Brain microvascular endothelial cell (primary cell): ENCODE measurements around the gene KRT83.
"Not testable (repeated sequence)": the region's sequence is repeated elsewhere in the genome, so short reads cannot be mapped to it uniquely, and the experiment has no call there.

Experiments
- DNase-seq: peaks from one replicate; pipeline ENCODE4 v3.0.0-alpha.2; 2020
- H3K27ac ChIP-seq: fragments of 250-450 bp; sonication (Bioruptor Pico); 2 replicates; pipeline ENCODE4 v1.5.1; 2020; ENCODE audit warnings: mild to moderate bottlenecking, moderate library complexity
- H3K27me3 ChIP-seq: fragments of 250-450 bp; sonication (Bioruptor Pico); replicated peaks from 2 replicates; pipeline ENCODE4 v1.5.1; 2020; ENCODE audit warnings: mild to moderate bottlenecking
- H3K36me3 ChIP-seq: fragments of 250-450 bp; sonication (Bioruptor Pico); replicated peaks from 2 replicates; pipeline ENCODE4 v1.5.1; 2020; ENCODE audit warnings: mild to moderate bottlenecking
- H3K4me3 ChIP-seq: 2 replicates; pipeline ENCODE4 v1.5.1; 2011; ENCODE audit warnings: low read depth, mild to moderate bottlenecking, control low read depth, low read length, moderate library complexity
- in situ Hi-C: cut with HindIII; loops from 2 replicates; pipeline ENCODE4 v1.10.0; 2017; ENCODE audit warnings: low sequenced_read_pairs, low pct_ligation_motif_present
- TF ChIP-seq, protein P1 (sequence below): IDR thresholded peaks from 2 replicates; pipeline ENCODE4 v1.5.1; 2011; ENCODE audit warnings: low read depth, mild to moderate bottlenecking, moderate library complexity, low read length, control low read depth, inconsistent platforms; ENCODE audit errors: missing control alignments

KRT83 gene

DNA sequence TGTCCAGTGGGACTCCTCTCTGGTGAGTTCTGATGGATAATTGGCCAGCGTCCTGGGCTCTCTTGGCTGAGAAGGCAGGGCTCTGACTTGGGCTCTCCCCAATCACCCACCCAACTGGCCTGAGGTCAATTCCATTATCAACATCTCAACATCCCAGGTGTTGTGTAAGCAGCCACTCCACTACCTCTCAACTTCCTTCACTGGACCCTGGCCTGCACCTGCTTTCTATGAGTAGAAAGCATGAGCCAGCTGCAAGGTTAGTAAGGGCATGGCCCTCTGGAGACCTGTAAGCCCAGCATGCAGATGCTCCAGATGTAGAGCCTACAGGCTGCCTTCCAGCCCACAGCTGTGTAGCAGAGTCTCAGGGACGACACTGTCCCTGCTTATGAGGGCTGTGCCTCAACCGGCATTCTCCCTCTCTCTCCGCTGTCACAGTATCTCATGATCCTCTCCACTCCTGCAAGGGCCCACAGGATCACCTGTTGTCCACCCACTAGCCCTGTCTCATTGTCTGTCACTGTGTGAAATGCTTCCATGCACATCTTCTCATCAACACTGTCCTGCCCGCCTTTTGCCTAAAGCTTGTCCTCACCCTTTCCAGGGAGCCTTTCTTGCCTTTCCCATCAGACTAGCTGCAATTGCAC is 24.5 kb downstream of the KRT83 start:
- in situ Hi-C loops: no loop called here
- TF ChIP-seq, protein P1, sequence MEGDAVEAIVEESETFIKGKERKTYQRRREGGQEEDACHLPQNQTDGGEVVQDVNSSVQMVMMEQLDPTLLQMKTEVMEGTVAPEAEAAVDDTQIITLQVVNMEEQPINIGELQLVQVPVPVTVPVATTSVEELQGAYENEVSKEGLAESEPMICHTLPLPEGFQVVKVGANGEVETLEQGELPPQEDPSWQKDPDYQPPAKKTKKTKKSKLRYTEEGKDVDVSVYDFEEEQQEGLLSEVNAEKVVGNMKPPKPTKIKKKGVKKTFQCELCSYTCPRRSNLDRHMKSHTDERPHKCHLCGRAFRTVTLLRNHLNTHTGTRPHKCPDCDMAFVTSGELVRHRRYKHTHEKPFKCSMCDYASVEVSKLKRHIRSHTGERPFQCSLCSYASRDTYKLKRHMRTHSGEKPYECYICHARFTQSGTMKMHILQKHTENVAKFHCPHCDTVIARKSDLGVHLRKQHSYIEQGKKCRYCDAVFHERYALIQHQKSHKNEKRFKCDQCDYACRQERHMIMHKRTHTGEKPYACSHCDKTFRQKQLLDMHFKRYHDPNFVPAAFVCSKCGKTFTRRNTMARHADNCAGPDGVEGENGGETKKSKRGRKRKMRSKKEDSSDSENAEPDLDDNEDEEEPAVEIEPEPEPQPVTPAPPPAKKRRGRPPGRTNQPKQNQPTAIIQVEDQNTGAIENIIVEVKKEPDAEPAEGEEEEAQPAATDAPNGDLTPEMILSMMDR: no peak
- Histone ChIP-seq H3K27ac (no peak overlapping the region), H3K4me3 (no peak overlapping the region), H3K36me3 (no peaks in the 10 kb centered on the region), H3K27me3 (peaks cover 22% of the 10 kb centered on the region)
- DNase-seq: no peak

DNA sequence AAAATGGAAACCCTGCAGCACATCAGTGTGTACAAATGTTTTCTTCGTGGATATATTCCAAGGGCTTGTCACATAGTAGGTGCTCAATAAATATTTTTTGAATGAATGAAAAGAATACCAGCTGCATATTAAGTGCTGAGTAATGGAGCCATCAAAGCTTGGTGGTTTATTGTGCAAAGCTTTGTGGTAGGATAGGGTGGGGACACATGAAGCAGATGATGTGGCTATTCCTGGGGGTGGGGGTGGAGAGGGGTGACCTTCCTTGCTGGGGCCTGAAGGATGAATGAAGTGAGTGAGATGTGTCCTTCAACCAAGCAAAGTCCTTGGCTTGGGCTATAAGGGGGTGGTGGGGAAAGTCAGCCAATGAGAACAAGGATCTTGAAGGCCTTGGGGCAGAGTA is 25.5 kb downstream of the KRT83 start:
- Histone ChIP-seq H3K27ac (no peak overlapping the region), H3K4me3 (no peak overlapping the region), H3K27me3 (peaks cover 27% of the 10 kb centered on the region), H3K36me3 (no peaks in the 10 kb centered on the region)
- DNase-seq: no peak
- TF ChIP-seq, protein P1: no peak
- in situ Hi-C loops: no loop called here

DNA sequence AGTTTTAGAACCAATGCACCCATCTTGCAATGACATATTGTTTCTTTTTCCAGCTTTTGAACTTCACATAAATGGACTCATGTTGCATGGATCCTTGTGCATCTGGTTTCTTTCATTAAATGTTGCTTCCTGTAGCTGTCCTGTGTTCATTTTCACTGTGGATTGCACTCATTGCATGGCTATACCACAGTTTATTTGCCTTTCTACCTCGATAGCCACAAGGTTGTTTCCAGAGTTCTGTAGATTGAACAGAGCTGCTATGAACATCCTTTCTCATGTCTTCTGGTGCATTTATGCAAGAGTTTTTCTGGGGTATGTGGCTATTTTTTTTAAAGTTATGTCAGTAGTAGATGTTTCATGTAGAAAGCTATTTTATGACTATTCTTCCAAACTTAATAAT is 26.4 kb downstream of the KRT83 start:
- H3K36me3 ChIP-seq: no peaks in the 10 kb centered on the region
- H3K4me3 ChIP-seq: no peak overlapping the region
- no peak overlapping the region for H3K27ac ChIP-seq
- in situ Hi-C loops: no loop called here
- peaks cover 27% of the 10 kb centered on the region for H3K27me3 ChIP-seq
- no peak for DNase-seq
- TF ChIP-seq, protein P1: no peak

DNA sequence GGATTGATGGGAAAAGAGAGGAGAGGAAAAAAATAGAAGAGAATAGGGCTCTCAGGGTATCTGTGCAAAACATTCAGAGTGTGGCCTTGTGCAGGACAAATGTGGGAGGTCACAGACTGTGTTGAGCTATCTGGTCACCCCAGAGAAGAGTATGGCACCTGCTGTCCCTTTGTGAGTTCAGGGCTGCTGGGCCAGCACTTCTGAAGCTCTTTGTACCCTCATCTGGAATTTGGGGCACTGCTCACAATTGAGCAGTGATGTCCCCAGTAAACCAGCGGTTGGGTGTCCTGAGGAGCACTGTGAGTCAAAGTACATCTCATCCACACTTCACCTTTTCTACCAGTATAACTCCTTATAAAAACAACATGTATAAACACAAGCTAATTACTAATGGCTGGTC is 27.3 kb downstream of the KRT83 start:
- in situ Hi-C loops: no loop called here
- TF ChIP-seq, protein P1: no peak

DNA sequence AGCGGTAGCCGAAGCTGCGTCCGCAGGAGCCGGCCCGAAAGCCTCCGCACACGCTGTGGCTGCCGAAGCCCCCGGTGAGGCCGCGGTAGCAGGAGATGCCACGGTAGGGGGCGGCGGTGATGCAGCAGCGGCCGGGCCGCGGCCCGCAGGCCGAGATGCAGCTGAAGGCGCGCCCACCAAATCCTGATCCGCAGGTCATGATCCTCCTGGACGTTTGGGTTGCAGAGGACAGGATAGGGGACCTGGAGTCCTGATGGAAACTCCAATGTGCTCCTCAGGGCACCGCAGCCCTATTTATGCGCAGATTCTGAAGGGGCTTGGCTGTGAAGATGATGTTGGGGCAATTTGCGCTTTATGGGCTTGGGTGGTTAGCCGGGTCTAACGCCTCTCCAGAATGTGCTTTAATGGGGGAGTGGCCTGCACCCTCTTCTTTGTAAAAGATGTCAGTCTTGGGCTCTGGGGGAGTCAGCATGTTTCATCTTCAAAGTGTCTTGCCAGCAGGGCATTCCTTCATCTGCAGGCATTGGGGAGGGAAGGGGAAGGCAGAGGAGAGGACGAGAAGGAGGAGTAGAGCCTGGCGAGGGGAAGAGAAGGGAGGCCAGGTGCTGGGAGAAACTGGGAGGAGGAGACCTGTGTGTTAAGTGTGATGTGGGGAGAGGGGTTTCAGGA is 29.8 kb downstream of the KRT83 start, which contains the start of gene KRT81:
TSS of gene KRT81 (minus strand) at position 268 of the 669 bp plus-strand sequence. CDS start at position 199, 69 bp downstream.
- Histone ChIP-seq H3K27ac (no peak within 1 kb of the TSS), H3K27me3 (peaks cover 18% of the 10 kb centered on the region), H3K36me3 (no peaks in the 10 kb centered on the region), H3K4me3 (no peak within 1 kb of the TSS)
- no peak for DNase-seq
- in situ Hi-C loops: no loop called here
- TF ChIP-seq, protein P1: no peak

More for the DNA sequence above, 27.3 kb downstream of the KRT83 start:
- no peak overlapping the region for H3K27ac ChIP-seq
- H3K36me3 ChIP-seq: no peaks in the 10 kb centered on the region
- peaks cover 27% of the 10 kb centered on the region for H3K27me3 ChIP-seq
- H3K4me3 ChIP-seq: no peak overlapping the region
- DNase-seq: no peak

DNA sequence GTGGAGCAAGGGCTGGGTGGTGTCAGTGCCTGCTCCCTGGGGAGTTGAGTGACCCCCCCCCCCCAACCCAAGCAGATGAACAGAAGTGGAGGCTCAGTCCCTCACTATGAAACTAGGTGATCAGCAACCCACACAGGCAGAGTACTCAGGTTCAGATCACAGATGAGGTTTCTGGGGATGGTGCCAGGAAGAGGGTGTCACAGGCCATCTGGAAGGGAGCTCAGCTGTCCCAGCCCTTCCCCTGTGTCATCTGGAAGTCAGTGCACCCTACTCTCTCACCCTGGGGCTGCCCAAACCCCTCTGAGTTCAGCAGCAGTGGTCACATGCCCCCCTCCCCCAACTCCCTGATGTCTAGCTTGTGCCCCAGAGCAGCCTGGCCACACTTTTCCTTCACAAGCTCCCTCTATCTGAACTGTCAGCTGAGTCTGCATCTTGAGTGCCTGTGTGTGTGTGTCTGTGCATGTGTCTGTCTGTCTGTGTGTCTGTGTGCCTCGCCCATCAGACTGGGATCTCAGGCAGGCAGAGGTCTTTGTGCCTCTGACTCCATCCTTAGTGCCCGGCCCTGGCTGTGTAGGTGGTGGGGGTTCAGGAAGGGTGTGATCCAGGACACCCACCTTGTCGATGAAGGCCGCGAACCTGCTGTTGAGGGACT is 30.6 kb downstream of the KRT83 start:
- H3K27ac ChIP-seq, H3K36me3 ChIP-seq, H3K4me3 ChIP-seq, DNase-seq, in situ Hi-C loops: not testable (repeated sequence)
- peaks cover 18% of the 10 kb centered on the region for H3K27me3 ChIP-seq

DNA sequence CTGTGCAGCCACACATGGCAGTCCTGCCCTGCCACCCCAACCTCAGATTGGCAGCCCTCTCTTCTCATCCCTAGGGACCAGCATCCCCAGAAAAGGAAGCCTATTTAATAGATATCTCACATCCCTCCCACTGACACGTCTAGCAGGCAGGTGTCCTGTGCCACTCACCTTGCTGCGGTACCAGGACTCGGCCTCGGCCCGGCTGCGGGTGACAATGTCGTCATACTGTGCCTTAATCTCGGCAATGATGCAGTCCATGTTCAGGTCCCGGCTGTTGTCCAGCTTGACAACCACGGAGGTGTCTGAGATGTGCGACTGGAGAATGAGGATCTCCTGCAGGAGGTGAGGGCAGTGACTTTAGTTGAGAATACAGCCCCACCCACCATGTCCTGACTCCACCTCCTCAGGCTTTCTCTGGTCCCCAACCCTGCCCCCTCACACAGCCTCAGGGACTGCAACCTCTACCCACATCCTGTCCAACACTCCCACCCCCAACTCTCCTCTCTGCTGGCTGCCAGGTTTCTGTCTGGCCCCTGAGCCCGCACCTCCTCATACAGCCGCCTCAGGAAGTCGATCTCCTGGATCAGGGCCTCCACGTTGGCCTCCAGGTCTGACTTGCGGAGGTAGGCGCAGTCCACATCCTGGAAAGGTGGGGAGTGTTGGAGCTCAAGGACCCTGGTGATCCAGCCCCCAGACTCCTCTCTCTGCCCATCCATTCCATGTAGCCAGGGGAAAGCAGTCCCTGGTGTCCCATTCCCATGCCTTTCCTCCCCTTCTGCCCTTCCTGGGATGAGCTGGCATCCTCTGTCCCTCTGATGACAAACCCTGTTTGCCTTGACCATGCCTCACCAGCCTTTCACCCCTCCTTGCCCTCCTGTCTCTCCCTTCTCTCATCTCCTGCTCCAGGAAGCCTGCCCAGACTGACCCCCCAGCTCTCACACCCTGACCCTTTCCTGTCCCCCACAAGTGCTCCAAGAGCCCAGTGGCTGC is 33.1 kb downstream of the KRT83 start:
- H3K27ac ChIP-seq, H3K36me3 ChIP-seq, in situ Hi-C loops, DNase-seq, H3K4me3 ChIP-seq: not testable (repeated sequence)
- H3K27me3 ChIP-seq: peaks cover 13% of the 10 kb centered on the region
